ENCODE data around the gene NUDT3.

DNA sequence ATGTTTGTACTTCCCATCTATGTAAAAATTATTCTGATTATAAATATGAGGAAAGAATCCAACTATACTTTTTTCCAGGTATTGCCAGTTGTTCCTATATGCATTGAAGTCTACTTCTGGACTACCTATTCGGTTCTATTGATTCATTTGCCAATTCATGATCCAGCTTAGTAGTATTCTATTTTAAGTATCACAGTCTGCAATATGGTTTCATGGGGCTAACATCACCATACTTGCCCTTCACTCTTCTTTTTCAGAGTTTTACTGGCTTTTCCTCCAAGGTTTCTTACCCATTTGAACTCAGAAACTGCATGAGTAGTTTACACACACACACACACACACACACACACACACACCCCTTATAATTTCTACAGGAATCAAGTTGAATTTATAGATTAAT, 34.5 kb downstream of the NUDT3 start:
- TF ChIP-seq, protein P1, sequence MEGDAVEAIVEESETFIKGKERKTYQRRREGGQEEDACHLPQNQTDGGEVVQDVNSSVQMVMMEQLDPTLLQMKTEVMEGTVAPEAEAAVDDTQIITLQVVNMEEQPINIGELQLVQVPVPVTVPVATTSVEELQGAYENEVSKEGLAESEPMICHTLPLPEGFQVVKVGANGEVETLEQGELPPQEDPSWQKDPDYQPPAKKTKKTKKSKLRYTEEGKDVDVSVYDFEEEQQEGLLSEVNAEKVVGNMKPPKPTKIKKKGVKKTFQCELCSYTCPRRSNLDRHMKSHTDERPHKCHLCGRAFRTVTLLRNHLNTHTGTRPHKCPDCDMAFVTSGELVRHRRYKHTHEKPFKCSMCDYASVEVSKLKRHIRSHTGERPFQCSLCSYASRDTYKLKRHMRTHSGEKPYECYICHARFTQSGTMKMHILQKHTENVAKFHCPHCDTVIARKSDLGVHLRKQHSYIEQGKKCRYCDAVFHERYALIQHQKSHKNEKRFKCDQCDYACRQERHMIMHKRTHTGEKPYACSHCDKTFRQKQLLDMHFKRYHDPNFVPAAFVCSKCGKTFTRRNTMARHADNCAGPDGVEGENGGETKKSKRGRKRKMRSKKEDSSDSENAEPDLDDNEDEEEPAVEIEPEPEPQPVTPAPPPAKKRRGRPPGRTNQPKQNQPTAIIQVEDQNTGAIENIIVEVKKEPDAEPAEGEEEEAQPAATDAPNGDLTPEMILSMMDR (conservative IDR thresholded peaks at IDR 0.05) = no peak
- no peak for TF ChIP-seq ZFX (IDR thresholded peaks at IDR 0.05)
